Activated T-cell treated with anti-CD3 and anti-CD28 coated beads for 4 hours (primary cell): Measurements from ENCODE around the gene GASK1A.

ENCODE experiments used
- DNase-seq: peaks from one replicate; pipeline ENCODE4 v3.0.0-alpha.2; 2020

Gene GASK1A

DNA sequence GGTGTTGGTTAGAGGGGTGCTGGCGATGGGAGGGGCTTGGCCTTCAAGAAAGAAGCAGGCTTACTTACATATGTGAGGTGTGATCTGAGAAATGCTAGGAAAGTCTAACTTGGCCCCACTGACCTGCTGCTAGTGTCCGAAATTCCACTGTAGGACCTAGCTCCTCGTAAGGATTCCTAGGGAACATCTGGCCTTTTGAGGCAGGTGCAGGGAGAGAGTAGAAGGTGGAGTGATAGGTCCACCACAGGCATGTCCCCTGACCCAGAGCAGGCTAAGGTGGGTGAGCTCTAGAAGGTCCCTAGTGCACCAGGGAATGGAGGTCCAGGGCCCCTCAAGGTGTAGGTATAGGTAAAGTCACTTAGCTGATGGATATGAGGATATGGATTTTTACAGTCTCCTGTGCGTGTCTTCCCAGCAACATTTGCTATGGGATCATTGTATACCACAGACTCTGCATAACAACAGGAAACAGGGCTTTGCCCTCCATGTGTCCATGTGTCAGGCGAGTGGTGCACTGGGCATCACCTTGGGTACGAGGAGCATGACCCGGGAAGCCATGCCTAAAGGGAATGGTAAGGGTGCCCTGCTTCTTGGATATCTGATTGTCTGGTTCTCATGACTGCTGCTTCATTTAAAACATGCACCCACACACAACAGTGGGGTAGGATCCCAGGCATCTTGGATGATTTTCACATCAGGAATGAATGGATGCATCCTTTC is 94.2 kb downstream of the GASK1A start:
- DNase-seq, result no peak

- no peak for DNase-seq
Measured at GRCh38 chr3:43073836-43074220, 94.7 kb downstream of the GASK1A start.

- no peak for DNase-seq
Measured at GRCh38 chr3:43074482-43074881, 95.4 kb downstream of the GASK1A start.

GRCh38 chr3:43074901-43075689 is 96.0 kb downstream of the GASK1A start:
- no peak for DNase-seq

GRCh38 chr3:43075904-43076661 is 97.0 kb downstream of the GASK1A start:
- no peak for DNase-seq

DNA sequence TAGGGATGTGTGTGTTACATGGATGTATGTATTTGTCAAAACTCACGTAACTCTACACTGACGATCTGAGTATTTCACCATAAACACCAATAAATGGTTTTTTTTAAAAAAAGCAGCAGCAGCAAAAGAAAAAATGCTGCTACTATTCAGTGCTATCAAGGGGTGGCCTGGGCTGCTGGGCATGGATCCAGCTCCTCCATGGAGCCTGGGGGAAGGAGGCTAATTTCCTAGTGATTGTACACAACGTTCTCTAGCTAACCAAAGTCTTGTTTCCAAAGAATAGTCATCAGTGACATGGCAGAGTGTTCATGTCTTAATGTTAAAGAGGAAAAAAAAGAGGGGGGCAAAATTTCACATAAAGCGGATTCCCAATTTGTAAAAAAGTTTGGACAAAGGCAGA is 97.7 kb downstream of the GASK1A start:
- no peak for DNase-seq

DNA sequence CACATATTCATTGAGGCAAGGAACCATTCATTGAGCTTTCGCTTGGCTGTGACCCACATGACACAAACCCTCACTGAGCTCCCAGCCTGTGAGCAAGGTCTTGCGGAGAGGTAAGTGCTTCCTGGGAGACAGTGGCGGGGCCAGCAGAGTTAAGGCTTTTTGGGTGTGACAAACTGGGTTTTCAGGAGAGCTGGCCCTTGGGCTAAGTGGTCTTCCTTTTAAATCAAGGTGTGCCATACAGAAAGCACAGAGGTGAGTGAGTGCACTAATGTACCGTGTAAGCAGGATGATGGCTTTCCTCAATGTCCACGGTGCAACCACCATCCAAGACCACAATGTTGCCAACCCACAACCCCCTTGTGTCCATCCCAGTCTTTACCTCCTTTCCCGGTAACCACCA is 98.2 kb downstream of the GASK1A start:
- no peak for DNase-seq

GRCh38 chr3:43077707-43078106 is 98.6 kb downstream of the GASK1A start:
- DNase-seq, result no peak

- DNase-seq, result no peak
Measured at GRCh38 chr3:43079536-43080332, 100.6 kb downstream of the GASK1A start.

GRCh38 chr3:43080726-43081568 is 101.8 kb downstream of the GASK1A start:
- DNase-seq, result no peak

GRCh38 chr3:43081796-43082195 is 102.7 kb downstream of the GASK1A start:
- DNase-seq, result no peak

DNA sequence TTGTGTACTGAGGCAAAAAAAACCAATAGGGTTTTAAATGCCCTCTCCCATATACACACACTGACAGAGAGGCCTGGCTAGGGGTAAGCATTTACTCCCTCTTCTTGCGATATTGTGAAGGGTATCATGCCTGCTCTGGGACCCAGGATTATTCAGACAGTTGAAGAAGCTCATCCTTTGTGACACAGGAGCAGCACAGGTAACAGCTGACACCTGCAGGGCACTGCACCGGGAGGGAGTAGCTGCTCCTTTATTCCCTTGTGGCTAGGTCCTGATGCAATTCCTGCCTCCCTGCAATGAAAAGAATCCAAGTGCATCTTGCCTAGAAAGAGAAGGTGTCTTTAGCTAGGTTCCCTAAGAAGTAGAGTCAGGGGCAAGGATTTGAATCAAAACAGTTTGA is 103.3 kb downstream of the GASK1A start:
- DNase-seq, result no peak

DNA sequence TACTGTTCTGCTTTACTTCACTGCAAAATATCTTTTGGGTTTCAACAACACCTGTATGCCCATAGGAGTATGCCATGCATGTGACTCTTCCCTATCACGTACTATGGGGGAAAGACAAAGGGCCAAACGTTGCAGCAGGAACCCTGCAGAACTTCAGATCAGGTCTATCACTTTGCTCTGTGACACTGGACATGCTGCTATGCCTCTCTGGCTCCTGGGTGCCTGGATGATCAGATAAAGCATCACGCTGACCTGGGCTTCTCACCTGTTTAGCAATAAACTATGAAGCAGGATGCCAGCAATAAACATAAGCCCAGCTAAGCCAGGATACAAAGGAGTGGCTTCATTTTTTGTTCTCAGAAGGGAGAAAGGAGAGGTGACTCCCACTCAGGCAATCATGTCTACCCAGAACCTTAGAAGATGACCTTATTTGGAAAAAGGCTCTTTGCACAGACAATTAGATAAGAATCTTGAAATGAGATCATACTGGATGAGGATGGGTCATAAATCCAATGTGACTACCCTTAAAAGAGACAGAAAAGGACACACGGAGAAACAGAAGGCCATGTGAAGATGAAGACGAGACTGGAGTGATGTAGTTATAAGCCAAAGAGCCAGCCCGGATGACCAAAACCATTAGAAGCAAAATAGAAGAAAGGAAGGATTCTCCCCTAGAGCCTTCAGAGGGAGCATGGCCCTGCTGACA is 107.5 kb downstream of the GASK1A start:
- no peak for DNase-seq

- no peak for DNase-seq
Measured at GRCh38 chr3:43087249-43087776, 108.2 kb downstream of the GASK1A start.

DNA sequence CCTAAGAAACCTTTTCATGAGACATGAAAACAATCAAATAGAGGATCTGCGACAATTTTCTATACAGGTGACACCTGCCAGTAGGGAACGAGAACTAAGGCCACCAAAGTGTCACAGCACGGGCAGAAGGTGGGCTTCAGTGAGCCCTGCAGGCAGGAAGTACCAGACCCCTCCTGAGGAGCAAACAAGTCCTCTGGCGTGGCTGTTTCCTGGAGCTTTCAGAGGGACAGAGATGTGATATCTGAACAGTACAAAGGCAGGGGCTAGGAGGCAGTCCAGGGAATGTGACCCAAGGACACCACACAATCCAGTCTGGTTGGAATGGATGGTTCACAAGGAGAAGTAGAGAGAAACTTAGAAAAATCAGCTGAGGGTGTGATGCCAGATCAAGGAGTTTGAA is 110.0 kb downstream of the GASK1A start:
- DNase-seq, result no peak

- no peak for DNase-seq
Measured at GRCh38 chr3:43090238-43090637, 111.1 kb downstream of the GASK1A start.

DNA sequence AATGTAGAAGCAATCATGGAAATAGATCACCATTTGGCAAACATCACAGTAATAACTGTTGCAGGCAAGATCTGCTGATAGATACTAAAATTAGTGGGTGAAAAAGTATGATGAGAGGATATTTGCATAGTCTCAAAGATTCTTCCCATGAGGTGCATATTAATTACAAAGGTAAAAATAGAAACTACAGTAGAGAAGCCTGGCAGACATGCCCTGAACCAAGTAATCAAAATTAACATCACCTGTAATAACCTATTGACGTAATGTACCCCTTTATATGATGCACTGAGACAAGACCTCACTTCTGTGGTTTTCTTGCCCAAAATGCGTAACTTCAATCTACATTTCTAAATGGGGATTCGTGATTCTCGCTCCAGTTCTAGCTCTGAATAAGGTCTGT is 112.4 kb downstream of the GASK1A start:
- no peak for DNase-seq

DNA sequence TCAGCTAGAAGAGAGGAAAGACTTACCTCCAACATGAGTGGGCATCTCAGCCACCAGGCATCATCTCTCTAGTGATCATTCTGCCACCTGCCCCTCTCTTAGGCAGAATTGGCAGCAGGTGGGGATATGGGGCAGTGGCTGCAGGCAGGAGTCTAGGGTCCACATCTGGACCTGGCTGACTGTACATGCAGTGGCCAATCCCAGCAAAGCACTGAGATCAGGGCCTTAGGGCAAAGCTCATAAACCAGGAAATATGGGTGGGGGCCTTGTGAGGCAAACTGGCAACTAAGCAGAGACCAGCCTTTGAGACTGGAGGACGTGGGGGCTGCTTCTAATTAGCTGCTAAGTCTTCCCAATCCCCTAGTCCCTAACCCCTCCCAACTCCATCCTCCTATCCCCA is 113.9 kb downstream of the GASK1A start:
- no peak for DNase-seq

DNA sequence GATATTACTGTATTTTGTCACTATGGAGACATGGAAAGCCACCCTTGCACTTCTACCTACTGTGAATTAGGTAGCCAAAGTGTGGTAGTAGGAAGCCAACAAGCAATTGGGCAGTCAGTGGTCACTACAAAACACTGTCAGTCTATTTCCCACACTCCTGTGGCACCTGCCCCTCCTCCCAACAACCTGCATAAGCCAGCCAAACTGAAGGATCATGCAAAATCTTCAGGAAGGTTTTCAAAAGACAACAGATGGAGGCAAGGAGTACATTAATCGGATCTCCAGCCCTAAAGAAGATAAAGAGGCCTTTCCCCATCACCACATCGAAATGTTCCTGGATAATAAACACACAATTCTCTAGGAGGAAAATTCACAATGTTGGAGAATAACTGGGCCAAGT is 114.9 kb downstream of the GASK1A start:
- no peak for DNase-seq

- DNase-seq, result no peak
Measured at GRCh38 chr3:43094381-43094780, 115.3 kb downstream of the GASK1A start.

GRCh38 chr3:43094851-43095250 is 115.7 kb downstream of the GASK1A start:
- no peak for DNase-seq
